Measurements from ENCODE around the gene INAFM1.

Gene INAFM1

GRCh38 chr19:47231215-47232054, 43.2 kb upstream of the INAFM1 start (continued):
- TF ChIP-seq ZNF549 (tag by site-specific recombination; IDR thresholded peaks at IDR 0.05) (no peak), WT1 (tag by site-specific recombination; IDR thresholded peaks at IDR 0.05) (peak; percentile 40; the same call in 1 of the 2 replicates), ZFP3 (tag by site-specific recombination; IDR thresholded peaks at IDR 0.05; ENCODE audit: low read depth) (no peak), ZNF555 (tag by site-specific recombination; conservative IDR thresholded peaks at IDR 0.05) (no peak), ZNF132 (tag by site-specific recombination; IDR thresholded peaks at IDR 0.05; ENCODE audit: borderline replicate concordance) (no peak), SP7 (tag by site-specific recombination; IDR thresholded peaks at IDR 0.05) (peak; percentile 84), ZNF302 (tag by site-specific recombination; IDR thresholded peaks at IDR 0.05; ENCODE audit: low read depth) (no peak), ZNF529 (tag by site-specific recombination; IDR thresholded peaks at IDR 0.05; ENCODE audit: insufficient replicate concordance) (no peak), ZNF23 (tag by site-specific recombination; IDR thresholded peaks at IDR 0.05; ENCODE audit: borderline replicate concordance) (0 out of 2 replicates have a peak, but pooled peaks have one; percentile 52), PBX3 (CRISPR knock-in tag; IDR thresholded peaks at IDR 0.05) (peak; percentile 75), ZBTB7A (tag by site-specific recombination; IDR thresholded peaks at IDR 0.05; ENCODE audit: low read depth) (peak; percentile 96), TSHZ1 (tag by site-specific recombination; IDR thresholded peaks at IDR 0.05; ENCODE audit: borderline replicate concordance) (0 out of 2 replicates have a peak, but pooled peaks have one; percentile 32), ZNF768 (tag by site-specific recombination; IDR thresholded peaks at IDR 0.05) (no peak), ZNF544 (tag by site-specific recombination; IDR thresholded peaks at IDR 0.05) (no peak), ZBTB20 (tag by site-specific recombination; IDR thresholded peaks at IDR 0.05) (peak; percentile 92), ZNF791 (tag by site-specific recombination; IDR thresholded peaks at IDR 0.05) (no peak), KLF8 (tag by site-specific recombination; IDR thresholded peaks at IDR 0.05) (peak; percentile 71; the same call in 1 of the 2 replicates), SCRT2 (tag by site-specific recombination; IDR thresholded peaks at IDR 0.05) (peak; percentile 99), KLF16 (tag by site-specific recombination; IDR thresholded peaks at IDR 0.05) (peak; percentile 83), ZNF571 (tag by site-specific recombination; IDR thresholded peaks at IDR 0.05) (no peak)
- TF ChIP-seq, protein P1, sequence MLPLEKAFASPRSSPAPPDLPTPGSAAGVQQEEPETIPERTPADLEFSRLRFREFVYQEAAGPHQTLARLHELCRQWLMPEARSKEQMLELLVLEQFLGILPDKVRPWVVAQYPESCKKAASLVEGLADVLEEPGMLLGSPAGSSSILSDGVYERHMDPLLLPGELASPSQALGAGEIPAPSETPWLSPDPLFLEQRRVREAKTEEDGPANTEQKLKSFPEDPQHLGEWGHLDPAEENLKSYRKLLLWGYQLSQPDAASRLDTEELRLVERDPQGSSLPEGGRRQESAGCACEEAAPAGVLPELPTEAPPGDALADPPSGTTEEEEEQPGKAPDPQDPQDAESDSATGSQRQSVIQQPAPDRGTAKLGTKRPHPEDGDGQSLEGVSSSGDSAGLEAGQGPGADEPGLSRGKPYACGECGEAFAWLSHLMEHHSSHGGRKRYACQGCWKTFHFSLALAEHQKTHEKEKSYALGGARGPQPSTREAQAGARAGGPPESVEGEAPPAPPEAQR (tag by site-specific recombination; IDR thresholded peaks at IDR 0.05) = peak; percentile 46; the same call in 1 of the 2 replicates
- TF ChIP-seq, protein P2, sequence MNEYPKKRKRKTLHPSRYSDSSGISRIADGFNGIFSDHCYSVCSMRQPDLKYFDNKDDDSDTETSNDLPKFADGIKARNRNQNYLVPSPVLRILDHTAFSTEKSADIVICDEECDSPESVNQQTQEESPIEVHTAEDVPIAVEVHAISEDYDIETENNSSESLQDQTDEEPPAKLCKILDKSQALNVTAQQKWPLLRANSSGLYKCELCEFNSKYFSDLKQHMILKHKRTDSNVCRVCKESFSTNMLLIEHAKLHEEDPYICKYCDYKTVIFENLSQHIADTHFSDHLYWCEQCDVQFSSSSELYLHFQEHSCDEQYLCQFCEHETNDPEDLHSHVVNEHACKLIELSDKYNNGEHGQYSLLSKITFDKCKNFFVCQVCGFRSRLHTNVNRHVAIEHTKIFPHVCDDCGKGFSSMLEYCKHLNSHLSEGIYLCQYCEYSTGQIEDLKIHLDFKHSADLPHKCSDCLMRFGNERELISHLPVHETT (tag by site-specific recombination; IDR thresholded peaks at IDR 0.05) = no peak
- TF ChIP-seq, protein P3, sequence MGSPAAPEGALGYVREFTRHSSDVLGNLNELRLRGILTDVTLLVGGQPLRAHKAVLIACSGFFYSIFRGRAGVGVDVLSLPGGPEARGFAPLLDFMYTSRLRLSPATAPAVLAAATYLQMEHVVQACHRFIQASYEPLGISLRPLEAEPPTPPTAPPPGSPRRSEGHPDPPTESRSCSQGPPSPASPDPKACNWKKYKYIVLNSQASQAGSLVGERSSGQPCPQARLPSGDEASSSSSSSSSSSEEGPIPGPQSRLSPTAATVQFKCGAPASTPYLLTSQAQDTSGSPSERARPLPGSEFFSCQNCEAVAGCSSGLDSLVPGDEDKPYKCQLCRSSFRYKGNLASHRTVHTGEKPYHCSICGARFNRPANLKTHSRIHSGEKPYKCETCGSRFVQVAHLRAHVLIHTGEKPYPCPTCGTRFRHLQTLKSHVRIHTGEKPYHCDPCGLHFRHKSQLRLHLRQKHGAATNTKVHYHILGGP (tag by site-specific recombination; IDR thresholded peaks at IDR 0.05) = 0 out of 2 replicates have a peak, but pooled peaks have one; percentile 6
- TF ChIP-seq, protein P4, sequence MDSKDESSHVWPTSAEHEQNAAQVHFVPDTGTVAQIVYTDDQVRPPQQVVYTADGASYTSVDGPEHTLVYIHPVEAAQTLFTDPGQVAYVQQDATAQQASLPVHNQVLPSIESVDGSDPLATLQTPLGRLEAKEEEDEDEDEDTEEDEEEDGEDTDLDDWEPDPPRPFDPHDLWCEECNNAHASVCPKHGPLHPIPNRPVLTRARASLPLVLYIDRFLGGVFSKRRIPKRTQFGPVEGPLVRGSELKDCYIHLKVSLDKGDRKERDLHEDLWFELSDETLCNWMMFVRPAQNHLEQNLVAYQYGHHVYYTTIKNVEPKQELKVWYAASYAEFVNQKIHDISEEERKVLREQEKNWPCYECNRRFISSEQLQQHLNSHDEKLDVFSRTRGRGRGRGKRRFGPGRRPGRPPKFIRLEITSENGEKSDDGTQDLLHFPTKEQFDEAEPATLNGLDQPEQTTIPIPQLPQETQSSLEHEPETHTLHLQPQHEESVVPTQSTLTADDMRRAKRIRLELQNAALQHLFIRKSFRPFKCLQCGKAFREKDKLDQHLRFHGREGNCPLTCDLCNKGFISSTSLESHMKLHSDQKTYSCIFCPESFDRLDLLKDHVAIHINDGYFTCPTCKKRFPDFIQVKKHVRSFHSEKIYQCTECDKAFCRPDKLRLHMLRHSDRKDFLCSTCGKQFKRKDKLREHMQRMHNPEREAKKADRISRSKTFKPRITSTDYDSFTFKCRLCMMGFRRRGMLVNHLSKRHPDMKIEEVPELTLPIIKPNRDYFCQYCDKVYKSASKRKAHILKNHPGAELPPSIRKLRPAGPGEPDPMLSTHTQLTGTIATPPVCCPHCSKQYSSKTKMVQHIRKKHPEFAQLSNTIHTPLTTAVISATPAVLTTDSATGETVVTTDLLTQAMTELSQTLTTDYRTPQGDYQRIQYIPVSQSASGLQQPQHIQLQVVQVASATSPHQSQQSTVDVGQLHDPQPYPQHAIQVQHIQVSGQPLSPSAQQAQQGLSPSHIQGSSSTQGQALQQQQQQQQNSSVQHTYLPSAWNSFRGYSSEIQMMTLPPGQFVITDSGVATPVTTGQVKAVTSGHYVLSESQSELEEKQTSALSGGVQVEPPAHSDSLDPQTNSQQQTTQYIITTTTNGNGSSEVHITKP (tag by site-specific recombination; IDR thresholded peaks at IDR 0.05) = peak; percentile 65
